Mesendoderm (in vitro differentiated cells): Measurements from ENCODE around the gene SERPINB1.
"Not testable (repeated sequence)": the region's sequence is repeated elsewhere in the genome, so short reads cannot be mapped to it uniquely, and the experiment has no call there.

Experiments
- DNase-seq: peaks from one replicate; pipeline ENCODE4 v3.0.0; 2013
- H2AK5ac ChIP-seq: 2 replicates; pipeline ENCODE4 v1.6.1; 2013; ENCODE audit warnings: low read length, inconsistent platforms
- H2BK120ac ChIP-seq: 2 replicates; pipeline ENCODE4 v1.6.1; 2013; ENCODE audit warnings: low read depth, mild to moderate bottlenecking, low read length, moderate library complexity, mixed read lengths
- H2BK15ac ChIP-seq: replicated peaks from 2 replicates; pipeline ENCODE4 v1.6.1; 2013; ENCODE audit warnings: low read depth, mild to moderate bottlenecking, moderate library complexity
- H2BK5ac ChIP-seq: 2 replicates; pipeline ENCODE4 v1.6.1; 2013; ENCODE audit warnings: low read length, inconsistent platforms
- H3K18ac ChIP-seq: 2 replicates; pipeline ENCODE4 v1.6.1; 2013; ENCODE audit warnings: mild to moderate bottlenecking, low read length, mixed read lengths
- H3K23ac ChIP-seq: one replicate; pipeline ENCODE4 v1.6.1; 2013; ENCODE audit warnings: low read length
- H3K27ac ChIP-seq: 2 replicates; pipeline ENCODE4 v1.5.1; 2013; ENCODE audit warnings: low read depth, mild to moderate bottlenecking, inconsistent platforms, low read length, moderate library complexity
- H3K27me3 ChIP-seq: 2 replicates; pipeline ENCODE4 v1.6.1; 2013; ENCODE audit warnings: low read length, control low read depth, mild to moderate bottlenecking, inconsistent platforms; ENCODE audit not compliant: insufficient read depth, poor library complexity
- H3K36me3 ChIP-seq: 2 replicates; pipeline ENCODE4 v1.6.1; 2013; ENCODE audit warnings: low read length, inconsistent platforms; ENCODE audit not compliant: control insufficient read depth, insufficient read depth
- H3K4ac ChIP-seq: one replicate; pipeline ENCODE4 v1.6.1; 2013; ENCODE audit warnings: low read depth, mild to moderate bottlenecking, low read length, moderate library complexity
- H3K4me1 ChIP-seq: 2 replicates; pipeline ENCODE4 v1.6.1; 2013; ENCODE audit warnings: low read depth, low read length, inconsistent platforms; ENCODE audit not compliant: control insufficient read depth
- H3K4me2 ChIP-seq: 2 replicates; pipeline ENCODE4 v1.6.1; 2013; ENCODE audit warnings: low read length
- H3K4me3 ChIP-seq: 2 replicates; pipeline ENCODE4 v1.5.1; 2013; ENCODE audit warnings: mild to moderate bottlenecking, low read length
- H3K56ac ChIP-seq: one replicate; pipeline ENCODE4 v1.6.1; 2013; ENCODE audit warnings: low read length
- H3K79me1 ChIP-seq: 2 replicates; pipeline ENCODE4 v1.6.1; 2013; ENCODE audit warnings: low read length, inconsistent platforms
- H3K79me2 ChIP-seq: 2 replicates; pipeline ENCODE4 v1.6.1; 2013; ENCODE audit warnings: mild to moderate bottlenecking, low read length; ENCODE audit not compliant: control insufficient read depth, insufficient read depth
- H3K9ac ChIP-seq: 2 replicates; pipeline ENCODE4 v1.6.1; 2013; ENCODE audit warnings: low read length, inconsistent platforms
- H4K5ac ChIP-seq: one replicate; pipeline ENCODE4 v1.6.1; 2013; ENCODE audit warnings: low read length
- H4K8ac ChIP-seq: one replicate; pipeline ENCODE4 v1.6.1; 2013; ENCODE audit warnings: low read depth, mild to moderate bottlenecking, control low read depth, low read length, moderate library complexity
- WGBS: extraction: QIAGEN DNeasy Blood & Tissue Kit; methylation state at CpG from one replicate; pipeline ENCODE4 v1.1.7; 2013; ENCODE audit warnings: low lambda C conversion rate, missing lambda C conversion rate; ENCODE audit not compliant: insufficient coverage; ENCODE audit errors: extremely low coverage; 5-methylcytosine and 5-hydroxymethylcytosine counted together

The SERPINB1 gene

DNA sequence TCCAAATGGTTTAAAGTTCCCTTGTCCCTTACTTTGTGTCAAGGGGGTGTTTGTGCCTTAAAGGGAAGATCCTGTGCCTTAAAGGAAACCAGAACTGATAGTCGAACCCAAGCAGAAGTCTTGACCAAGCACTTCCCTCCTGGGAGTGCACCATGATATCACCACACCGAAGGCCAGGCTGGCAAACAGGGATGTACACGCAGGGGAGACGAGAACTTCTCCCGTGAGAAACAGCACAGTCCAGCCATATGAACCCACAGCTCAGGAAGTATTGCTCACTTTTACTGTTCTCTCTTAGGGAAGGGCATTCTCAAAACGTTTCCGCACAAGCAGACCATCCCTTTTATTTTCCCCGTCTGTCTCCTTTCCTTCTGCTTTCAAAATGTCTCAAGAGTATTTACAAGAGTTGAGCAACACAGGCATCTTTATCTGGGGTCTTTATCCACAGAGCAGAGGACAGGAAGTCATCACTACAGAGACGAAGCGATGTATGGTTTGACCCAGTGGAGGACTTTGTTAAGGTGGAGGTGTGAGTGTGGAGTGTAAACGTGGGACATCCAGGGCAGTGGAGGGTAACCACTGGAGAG, 12.8 kb upstream of the SERPINB1 start:
- Histone ChIP-seq H3K18ac (peak overlapping the region; percentile 65), H3K4ac (peak overlapping the region; percentile 22), H2BK15ac (no peak overlapping the region), H3K56ac (peak overlapping the region; percentile 88), H3K23ac (peak overlapping the region; percentile 70), H2BK5ac (peak overlapping the region; percentile 95), H3K27ac (peak overlapping the region; percentile 71), H3K79me2 (no peaks in the 10 kb centered on the region), H3K4me3 (no peak overlapping the region), H2AK5ac (peak overlapping the region; percentile 57), H3K4me1 (peaks cover 17% of the 10 kb centered on the region), H3K4me2 (no peak overlapping the region), H3K9ac (peak overlapping the region; percentile 44), H4K5ac (peak overlapping the region; percentile 72), H3K36me3 (no peaks in the 10 kb centered on the region), H3K27me3 (no peaks in the 10 kb centered on the region), H2BK120ac (no peak overlapping the region), H3K79me1 (no peaks in the 10 kb centered on the region), H4K8ac (no peak overlapping the region)
- no CpG with 5 or more reads among the region's 11 CpGs for WGBS
- DNase-seq: no peak

DNA sequence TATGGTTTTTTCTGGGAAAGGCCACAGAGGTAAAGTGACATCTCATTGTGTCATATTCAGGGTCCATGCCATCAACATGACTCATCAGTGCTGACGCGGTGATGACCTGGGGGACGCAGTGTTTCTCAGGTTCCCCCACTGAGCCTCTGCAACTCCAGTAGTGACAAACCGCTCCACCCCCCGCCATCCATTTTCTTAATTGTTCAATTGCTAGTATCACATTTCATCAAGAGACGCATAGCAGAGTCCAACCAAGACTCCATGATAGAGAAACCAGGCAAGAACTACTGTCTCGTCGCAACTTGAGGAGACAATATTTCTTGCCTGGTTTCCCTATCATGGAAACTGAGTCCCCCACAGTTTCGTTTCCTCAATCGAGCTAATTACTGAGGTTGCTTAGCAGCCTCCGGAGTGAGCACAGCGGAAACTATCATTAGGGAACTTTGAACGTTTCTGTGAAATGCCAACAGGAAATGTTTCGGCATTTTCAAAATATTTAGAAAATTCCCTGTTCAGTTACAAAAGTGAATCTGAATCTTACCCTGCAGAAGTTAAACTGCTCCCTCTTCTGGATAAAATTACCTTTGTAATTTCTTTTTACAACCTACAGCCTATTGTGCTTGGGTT, 12.2 kb upstream of the SERPINB1 start:
- H3K9ac ChIP-seq: peak overlapping the region; percentile 44
- peak overlapping the region; percentile 88 for H3K56ac ChIP-seq
- no CpG with 5 or more reads among the region's 14 CpGs for WGBS
- no peak overlapping the region for H2BK15ac ChIP-seq
- H3K23ac ChIP-seq: no peak overlapping the region
- H2AK5ac ChIP-seq: no peak overlapping the region
- no peak overlapping the region for H2BK120ac ChIP-seq
- no peaks in the 10 kb centered on the region for H3K79me2 ChIP-seq
- peak; percentile 96 for DNase-seq
- H3K36me3 ChIP-seq: no peaks in the 10 kb centered on the region
- H3K27ac ChIP-seq: peak overlapping the region; percentile 71
- peak overlapping the region; percentile 72 for H4K5ac ChIP-seq
- no peak overlapping the region for H4K8ac ChIP-seq
- peak overlapping the region; percentile 88 for H3K18ac ChIP-seq
- peak overlapping the region; percentile 95 for H2BK5ac ChIP-seq
- no peaks in the 10 kb centered on the region for H3K27me3 ChIP-seq
- peak overlapping the region; percentile 2 for H3K4me2 ChIP-seq
- H3K79me1 ChIP-seq: no peaks in the 10 kb centered on the region
- H3K4me3 ChIP-seq: no peak overlapping the region
- peaks cover 20% of the 10 kb centered on the region for H3K4me1 ChIP-seq
- peak overlapping the region; percentile 44 for H3K4ac ChIP-seq

DNA sequence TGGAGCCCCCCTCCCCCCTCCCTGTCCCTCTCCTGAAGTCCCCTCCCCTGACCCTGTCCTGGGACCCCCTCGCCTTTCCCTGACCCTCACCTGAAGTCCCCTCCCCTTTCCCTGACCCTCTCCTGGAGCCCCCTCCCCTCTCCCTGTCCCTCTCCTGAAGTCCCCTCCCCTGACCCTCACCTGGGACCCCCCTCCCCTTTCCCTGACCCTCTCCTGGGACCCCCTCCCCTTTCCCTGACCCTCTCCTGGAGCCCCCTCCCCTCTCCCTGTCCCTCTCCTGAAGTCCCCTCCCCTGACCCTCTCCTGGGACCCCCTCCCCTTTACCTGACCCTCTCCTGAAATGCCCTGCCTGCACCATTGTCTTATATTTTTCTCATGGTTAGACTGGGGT, 11.7 kb upstream of the SERPINB1 start:
- Histone ChIP-seq H3K18ac (peak overlapping the region; percentile 88), H2BK120ac (peak overlapping the region; percentile 63), H3K56ac (peak overlapping the region; percentile 61), H3K4me1 (peaks cover 24% of the 10 kb centered on the region), H3K4ac (peak overlapping the region; percentile 96), H3K27ac (peak overlapping the region; percentile 31)
- H3K9ac ChIP-seq, H2BK5ac ChIP-seq, H2AK5ac ChIP-seq, DNase-seq, H2BK15ac ChIP-seq, H3K36me3 ChIP-seq, H3K79me2 ChIP-seq, H3K23ac ChIP-seq, H3K4me3 ChIP-seq, H3K4me2 ChIP-seq, H3K79me1 ChIP-seq, H4K5ac ChIP-seq, H3K27me3 ChIP-seq, H4K8ac ChIP-seq: not testable (repeated sequence)
- no CpG with 5 or more reads among the region's 1 CpG for WGBS

DNA sequence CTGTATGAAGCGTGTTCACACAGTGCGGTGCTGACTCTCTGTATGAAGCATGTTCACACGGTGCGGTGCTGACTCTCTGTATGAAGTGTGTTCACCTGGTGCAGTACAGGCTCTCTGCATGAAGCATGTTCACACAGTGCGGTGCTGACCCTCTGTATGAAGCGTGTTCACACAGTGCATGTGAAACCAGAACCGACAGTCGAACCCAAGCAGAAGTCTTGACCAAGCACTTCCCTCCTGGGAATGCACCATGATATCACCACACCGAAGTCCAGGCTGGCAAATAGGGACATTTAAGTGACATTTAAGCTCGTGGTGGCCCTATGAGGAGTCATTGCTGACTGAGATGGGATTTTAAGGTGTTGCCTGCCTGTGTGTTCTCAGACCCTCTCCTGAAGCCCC, 11.3 kb upstream of the SERPINB1 start:
- Histone ChIP-seq H2BK15ac (no peak overlapping the region), H2BK5ac (peak overlapping the region; percentile 20), H3K4me2 (no peak overlapping the region), H2BK120ac (no peak overlapping the region), H3K27me3 (no peaks in the 10 kb centered on the region), H3K18ac (peak overlapping the region; percentile 88), H3K79me2 (no peaks in the 10 kb centered on the region), H3K4me1 (peaks cover 25% of the 10 kb centered on the region), H4K8ac (no peak overlapping the region), H3K79me1 (no peaks in the 10 kb centered on the region), H3K23ac (no peak overlapping the region), H3K36me3 (no peaks in the 10 kb centered on the region), H4K5ac (no peak overlapping the region), H3K4me3 (no peak overlapping the region), H2AK5ac (peak overlapping the region; percentile 53), H3K27ac (no peak overlapping the region), H3K9ac (no peak overlapping the region), H3K56ac (peak overlapping the region; percentile 68), H3K4ac (peak overlapping the region; percentile 96)
- peak; percentile 57 for DNase-seq
- WGBS: no CpG with 5 or more reads among the region's 10 CpGs

DNA sequence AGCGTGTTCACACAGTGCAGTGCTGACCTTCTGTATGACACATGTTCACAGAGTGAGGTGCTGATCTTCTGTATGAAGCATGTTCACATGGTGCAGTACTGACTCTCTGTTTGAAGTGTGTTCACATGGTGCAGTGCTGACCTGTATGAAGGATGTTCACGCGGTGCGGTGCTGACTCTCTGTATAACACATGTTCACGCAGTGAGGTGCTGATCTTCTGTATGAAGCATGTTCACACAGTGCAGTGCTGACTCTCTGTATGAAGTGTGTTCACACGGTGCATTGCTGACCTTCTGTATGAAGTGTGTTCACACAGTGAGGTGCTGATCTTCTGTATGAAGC, 10.8 kb upstream of the SERPINB1 start:
- Histone ChIP-seq H3K4ac (peak overlapping the region; percentile 47), H2BK15ac (no peak overlapping the region), H3K27me3 (no peaks in the 10 kb centered on the region), H3K36me3 (no peaks in the 10 kb centered on the region), H3K9ac (no peak overlapping the region), H3K27ac (no peak overlapping the region), H3K79me1 (no peaks in the 10 kb centered on the region), H3K56ac (peak overlapping the region; percentile 68), H2AK5ac (peak overlapping the region; percentile 72), H3K4me2 (no peak overlapping the region), H4K8ac (no peak overlapping the region), H3K4me1 (peaks cover 20% of the 10 kb centered on the region), H2BK5ac (peak overlapping the region; percentile 20), H2BK120ac (no peak overlapping the region), H3K4me3 (no peak overlapping the region), H3K18ac (no peak overlapping the region), H4K5ac (no peak overlapping the region), H3K79me2 (no peaks in the 10 kb centered on the region), H3K23ac (no peak overlapping the region)
- WGBS: no CpG with 5 or more reads among the region's 6 CpGs
- DNase-seq: no peak
